Thyroid gland (tissue), 4 donors: ENCODE results near the gene MRPS27.

ENCODE experiments used
- CTCF ChIP-seq, 6 experiments: fragments of 200-600 bp in 3 of 6; fragments of 450-650 bp in 3 of 6; sonication (generic) in 3 of 6; IDR thresholded peaks; one replicate each; pipeline ENCODE4 v1.5.1; 2016 to 2019; ENCODE audit warnings: antibody characterized with exemption in 6 of 6, mild to moderate bottlenecking in 2 of 6, inconsistent platforms in 1 of 6, moderate library complexity in 1 of 6
- POLR2A ChIP-seq, 2 donors: fragments of 450-650 bp; IDR thresholded peaks; one replicate each; pipeline ENCODE4 v1.6.1; 2017; ENCODE audit warnings: antibody characterized with exemption in 2 of 2, mild to moderate bottlenecking in 2 of 2, moderate library complexity in 1 of 2

GRCh38 chr5:72353046-72353445, 33.0 kb upstream of the MRPS27 start:
- TF ChIP-seq POLR2A (IDR thresholded peaks at IDR 0.05) (no peak), CTCF (IDR thresholded peaks at IDR 0.05) (no peak)
